ENCODE data around the gene MFSD12. TPM values are rescaled to one million over a fixed set of nuclear protein-coding genes. Genes with fewer than 3 reads are reported as not detected.

Gene MFSD12
- total RNA-seq, 1 donor from 2014 or later: 85.5 TPM

- H3K4me3 Mint-ChIP-seq (ENCODE audit: unreplicated experiment): no peak overlapping the region
- H3K4me1 Mint-ChIP-seq (ENCODE audit: unreplicated experiment): peaks cover 41% of the 10 kb centered on the region
- no peaks in the 10 kb centered on the region for H3K27me3 Mint-ChIP-seq (ENCODE audit: unreplicated experiment)
- H3K36me3 Mint-ChIP-seq (ENCODE audit: unreplicated experiment): no peaks in the 10 kb centered on the region
- TF ChIP-seq CTCF (IDR thresholded peaks at IDR 0.05): no peak
- DNase-seq (ENCODE audit: extremely low spot score, unreplicated experiment): no peak
- no peaks in the 10 kb centered on the region for H3K9me3 Mint-ChIP-seq (ENCODE audit: unreplicated experiment)
- H3K27ac Mint-ChIP-seq (ENCODE audit: unreplicated experiment): peak overlapping the region; percentile 43
These were observed 2.9 kb downstream of the MFSD12 start for GRCh38 chr19:3554254-3555083.

- no peak overlapping the region for H3K4me3 Mint-ChIP-seq (ENCODE audit: unreplicated experiment)
- no peak for TF ChIP-seq CTCF (IDR thresholded peaks at IDR 0.05)
These were observed 5.6 kb downstream of the MFSD12 start for GRCh38 chr19:3551792-3552095.

GRCh38 chr19:3550947-3551791 lies 6.2 kb downstream of the MFSD12 start:
- Mint-ChIP-seq H3K27ac (ENCODE audit: unreplicated experiment) (no peak overlapping the region), H3K9me3 (ENCODE audit: unreplicated experiment) (no peaks in the 10 kb centered on the region), H3K36me3 (ENCODE audit: unreplicated experiment) (no peaks in the 10 kb centered on the region), H3K4me3 (ENCODE audit: unreplicated experiment) (no peak overlapping the region), H3K27me3 (ENCODE audit: unreplicated experiment) (no peaks in the 10 kb centered on the region), H3K4me1 (ENCODE audit: unreplicated experiment) (peaks cover 36% of the 10 kb centered on the region)
- no peak for TF ChIP-seq CTCF (IDR thresholded peaks at IDR 0.05)
- DNase-seq (ENCODE audit: extremely low spot score, unreplicated experiment): no peak

More at GRCh38 chr19:3551792-3552095, 5.6 kb downstream of the MFSD12 start:
- Mint-ChIP-seq H3K36me3 (ENCODE audit: unreplicated experiment) (no peaks in the 10 kb centered on the region), H3K27me3 (ENCODE audit: unreplicated experiment) (no peaks in the 10 kb centered on the region), H3K27ac (ENCODE audit: unreplicated experiment) (no peak overlapping the region), H3K9me3 (ENCODE audit: unreplicated experiment) (no peaks in the 10 kb centered on the region), H3K4me1 (ENCODE audit: unreplicated experiment) (peaks cover 41% of the 10 kb centered on the region)
- no peak for DNase-seq (ENCODE audit: extremely low spot score, unreplicated experiment)

GRCh38 chr19:3549816-3550215 lies 7.6 kb downstream of the MFSD12 start:
- Mint-ChIP-seq H3K9me3 (ENCODE audit: unreplicated experiment) (no peaks in the 10 kb centered on the region), H3K4me1 (ENCODE audit: unreplicated experiment) (peaks cover 27% of the 10 kb centered on the region), H3K27ac (ENCODE audit: unreplicated experiment) (no peak overlapping the region), H3K36me3 (ENCODE audit: unreplicated experiment) (peaks cover 4% of the 10 kb centered on the region), H3K27me3 (ENCODE audit: unreplicated experiment) (no peaks in the 10 kb centered on the region), H3K4me3 (ENCODE audit: unreplicated experiment) (no peak overlapping the region)
- DNase-seq (ENCODE audit: extremely low spot score, unreplicated experiment): no peak
- no peak for TF ChIP-seq CTCF (IDR thresholded peaks at IDR 0.05)

GRCh38 chr19:3548606-3549005 lies 8.8 kb downstream of the MFSD12 start:
- no peak for DNase-seq (ENCODE audit: extremely low spot score, unreplicated experiment)
- H3K4me3 Mint-ChIP-seq (ENCODE audit: unreplicated experiment): no peak overlapping the region
- TF ChIP-seq CTCF (IDR thresholded peaks at IDR 0.05): no peak

More at GRCh38 chr19:3548606-3549005, 8.8 kb downstream of the MFSD12 start:
- Mint-ChIP-seq H3K9me3 (ENCODE audit: unreplicated experiment) (no peaks in the 10 kb centered on the region), H3K36me3 (ENCODE audit: unreplicated experiment) (peaks cover 4% of the 10 kb centered on the region), H3K27me3 (ENCODE audit: unreplicated experiment) (no peaks in the 10 kb centered on the region), H3K27ac (ENCODE audit: unreplicated experiment) (no peak overlapping the region), H3K4me1 (ENCODE audit: unreplicated experiment) (peaks cover 21% of the 10 kb centered on the region)
